GM19025 (cell line): ENCODE results near the gene TACC2.
"Not testable (repeated sequence)": the region's sequence is repeated elsewhere in the genome, so short reads cannot be mapped to it uniquely, and the experiment has no call there.

Experiments
- ATAC-seq: cut with Tn5 transposase; IDR thresholded peaks from one replicate; pipeline ENCODE4 v1.9.1; 2021; ENCODE audit warnings: mild to moderate bottlenecking, low read depth, moderate library complexity; ENCODE audit not compliant: unreplicated experiment

The TACC2 gene

GRCh38 chr10:122054048-122055025, 65.4 kb downstream of the TACC2 start:
- ATAC-seq = no peak

GRCh38 chr10:122055252-122055651, 66.3 kb downstream of the TACC2 start:
- ATAC-seq = no peak

GRCh38 chr10:122056431-122057094, 67.6 kb downstream of the TACC2 start:
- no peak for ATAC-seq

- ATAC-seq = no peak
Measured at GRCh38 chr10:122057841-122058413, 69.0 kb downstream of the TACC2 start.

GRCh38 chr10:122060250-122060649, 71.3 kb downstream of the TACC2 start:
- no peak for ATAC-seq

GRCh38 chr10:122062831-122063674, 74.1 kb downstream of the TACC2 start:
- no peak for ATAC-seq

- not testable (repeated sequence) for ATAC-seq
Measured at GRCh38 chr10:122066337-122066939, 77.5 kb downstream of the TACC2 start.

- no peak for ATAC-seq
Measured at GRCh38 chr10:122068844-122069243, 79.9 kb downstream of the TACC2 start.

GRCh38 chr10:122072491-122072890, 83.5 kb downstream of the TACC2 start:
- ATAC-seq = no peak

- no peak for ATAC-seq
Measured at GRCh38 chr10:122073508-122073907, 84.5 kb downstream of the TACC2 start.

- ATAC-seq = no peak
Measured at GRCh38 chr10:122075171-122075570, 86.2 kb downstream of the TACC2 start.

GRCh38 chr10:122075876-122076275, 86.9 kb downstream of the TACC2 start:
- ATAC-seq = not testable (repeated sequence)

- no peak for ATAC-seq
Measured at GRCh38 chr10:122077311-122077875, 88.4 kb downstream of the TACC2 start.

GRCh38 chr10:122078326-122078725, 89.4 kb downstream of the TACC2 start:
- no peak for ATAC-seq

- ATAC-seq = no peak
Measured at GRCh38 chr10:122078965-122079795, 90.2 kb downstream of the TACC2 start.

GRCh38 chr10:122082616-122083477, 93.9 kb downstream of the TACC2 start:
- no peak for ATAC-seq

GRCh38 chr10:122083478-122084025, 94.6 kb downstream of the TACC2 start:
- ATAC-seq = no peak
